HepG2 (cell line): ENCODE measurements around the gene DPP6.

Experiments
- ADNP ChIP-seq: sonication (generic); formaldehyde crosslinking; IDR thresholded peaks from 2 replicates; pipeline ENCODE4 v1.4.0; 2020; ENCODE audit warnings: missing genetic modification reagents
- JUNB ChIP-seq: sonication (generic); formaldehyde crosslinking; IDR thresholded peaks from 2 replicates; pipeline ENCODE4 v1.8.0; 2022; ENCODE audit warnings: missing genetic modification reagents, mild to moderate bottlenecking, borderline replicate concordance
- JUND ChIP-seq: sonication (generic); formaldehyde crosslinking; IDR thresholded peaks from 2 replicates; pipeline ENCODE4 v1.8.0; 2022; ENCODE audit warnings: mild to moderate bottlenecking, missing genetic modification reagents
- MAX ChIP-seq: IDR thresholded peaks from 2 replicates; pipeline ENCODE4 v1.6.1; 2012; ENCODE audit warnings: inconsistent platforms
- TAF1 ChIP-seq: sonication (generic); formaldehyde crosslinking; IDR thresholded peaks from 2 replicates; pipeline ENCODE4 v1.4.0; 2020; ENCODE audit warnings: missing genetic modification reagents
- ZSCAN5A ChIP-seq: sonication (generic); formaldehyde crosslinking; IDR thresholded peaks from 2 replicates; pipeline ENCODE4 v1.8.0; 2022; ENCODE audit warnings: mild to moderate bottlenecking, missing genetic modification reagents, borderline replicate concordance

- TF ChIP-seq MAX: no peak
- TF ChIP-seq JUND (CRISPR knock-in tag): no peak
- TF ChIP-seq JUNB (CRISPR knock-in tag): no peak
- TF ChIP-seq ZSCAN5A (CRISPR knock-in tag): no peak
- TF ChIP-seq ADNP (CRISPR knock-in tag): no peak
- TF ChIP-seq TAF1 (CRISPR knock-in tag): no peak
Observed at GRCh38 chr7:154929006-154929726, 877.0 kb downstream of the DPP6 start.
